Measurements from ENCODE around the gene ZBTB18.
"Not testable (repeated sequence)": the region's sequence is repeated elsewhere in the genome, so short reads cannot be mapped to it uniquely, and the experiment has no call there.

ZBTB18 gene

GRCh38 chr1:244042293-244042692 is 8.8 kb upstream of the ZBTB18 start:
- DNase-seq (ENCODE audit: low read depth), result no peak

- no peak for DNase-seq (ENCODE audit: low read depth)
Measured at GRCh38 chr1:244044423-244044822, 6.7 kb upstream of the ZBTB18 start.

GRCh38 chr1:244046254-244046653 is 4.8 kb upstream of the ZBTB18 start:
- not testable (repeated sequence) for DNase-seq (ENCODE audit: low read depth)

GRCh38 chr1:244046907-244047611 is 4.0 kb upstream of the ZBTB18 start:
- DNase-seq (ENCODE audit: low read depth), result peak; percentile 47

- no peak for DNase-seq (ENCODE audit: low read depth)
Measured at GRCh38 chr1:244047621-244048255, 3.3 kb upstream of the ZBTB18 start.

- peak; percentile 99 for DNase-seq (ENCODE audit: low read depth)
Measured at GRCh38 chr1:244048256-244049161, 2.6 kb upstream of the ZBTB18 start.

GRCh38 chr1:244049162-244050013 is 1.7 kb upstream of the ZBTB18 start:
- DNase-seq (ENCODE audit: low read depth), result no peak

GRCh38 chr1:244050014-244050834 is 859 bp upstream of the ZBTB18 start:
- DNase-seq (ENCODE audit: low read depth), result no peak

- DNase-seq (ENCODE audit: low read depth), result no peak
Measured at GRCh38 chr1:244052016-244052727, 1.1 kb downstream of the ZBTB18 start.

GRCh38 chr1:244052728-244053312 is 1.7 kb downstream of the ZBTB18 start:
- DNase-seq (ENCODE audit: low read depth), result no peak

GRCh38 chr1:244053831-244054230 is 2.7 kb downstream of the ZBTB18 start:
- DNase-seq (ENCODE audit: low read depth), result no peak

GRCh38 chr1:244054247-244054923 is 3.3 kb downstream of the ZBTB18 start:
- DNase-seq (ENCODE audit: low read depth), result no peak

- DNase-seq (ENCODE audit: low read depth), result no peak
Measured at GRCh38 chr1:244054924-244055263, 3.8 kb downstream of the ZBTB18 start.

GRCh38 chr1:244056577-244056976 is 5.5 kb downstream of the ZBTB18 start:
- no peak for DNase-seq (ENCODE audit: low read depth)

- no peak for DNase-seq (ENCODE audit: low read depth)
Measured at GRCh38 chr1:244057474-244058385, 6.6 kb downstream of the ZBTB18 start.

GRCh38 chr1:244060117-244060516 is 9.0 kb downstream of the ZBTB18 start:
- no peak for DNase-seq (ENCODE audit: low read depth)

- no peak for DNase-seq (ENCODE audit: low read depth)
Measured at GRCh38 chr1:244060686-244061085, 9.6 kb downstream of the ZBTB18 start.

GRCh38 chr1:244062156-244062725 is 11.2 kb downstream of the ZBTB18 start:
- no peak for DNase-seq (ENCODE audit: low read depth)
